Measurements from ENCODE around the gene PCNX1.
A peak's percentile ranks its signal among the peaks of the same experiment; 100 is the strongest.
"Not testable (repeated sequence)": the region's sequence is repeated elsewhere in the genome, so short reads cannot be mapped to it uniquely, and the experiment has no call there.

Gene PCNX1

GRCh38 chr14:71103662-71104484, 196.6 kb downstream of the PCNX1 start:
- DNase-seq = no peak

GRCh38 chr14:71105177-71105576, 197.9 kb downstream of the PCNX1 start:
- DNase-seq = no peak

- no peak for DNase-seq
These were observed 200.7 kb downstream of the PCNX1 start for GRCh38 chr14:71107921-71108320.

- no peak for DNase-seq
These were observed 201.3 kb downstream of the PCNX1 start for GRCh38 chr14:71108398-71109119.

GRCh38 chr14:71113376-71113775, 206.1 kb downstream of the PCNX1 start:
- DNase-seq = no peak

- DNase-seq = no peak
These were observed 207.3 kb downstream of the PCNX1 start for GRCh38 chr14:71114565-71114964.

- no peak for DNase-seq
These were observed 208.0 kb downstream of the PCNX1 start for GRCh38 chr14:71115306-71115705.

- no peak for DNase-seq
These were observed 208.7 kb downstream of the PCNX1 start for GRCh38 chr14:71115821-71116567.

GRCh38 chr14:71116568-71117122, 209.4 kb downstream of the PCNX1 start:
- DNase-seq = no peak

- no peak for DNase-seq
These were observed 210.8 kb downstream of the PCNX1 start for GRCh38 chr14:71117839-71118743.

- no peak for DNase-seq
These were observed 211.8 kb downstream of the PCNX1 start for GRCh38 chr14:71119075-71119474.

GRCh38 chr14:71119832-71120231, 212.6 kb downstream of the PCNX1 start:
- no peak for DNase-seq

GRCh38 chr14:71121001-71121400, 213.7 kb downstream of the PCNX1 start:
- DNase-seq = no peak

- DNase-seq = no peak
These were observed 214.5 kb downstream of the PCNX1 start for GRCh38 chr14:71121711-71122110.

- DNase-seq = no peak
These were observed 215.8 kb downstream of the PCNX1 start for GRCh38 chr14:71122866-71123565.

- no peak for DNase-seq
These were observed 216.4 kb downstream of the PCNX1 start for GRCh38 chr14:71123579-71124135.

- DNase-seq = not testable (repeated sequence)
These were observed 222.6 kb downstream of the PCNX1 start for GRCh38 chr14:71129716-71130490.

GRCh38 chr14:71130491-71131179, 223.4 kb downstream of the PCNX1 start:
- peak; percentile 19 for DNase-seq

- no peak for DNase-seq
These were observed 226.0 kb downstream of the PCNX1 start for GRCh38 chr14:71133296-71133695.

GRCh38 chr14:71135496-71135895, 228.2 kb downstream of the PCNX1 start:
- no peak for DNase-seq
